ENCODE results near the gene C17orf100. TPM values are rescaled to one million over a fixed set of nuclear protein-coding genes. Genes with fewer than 3 reads are reported as not detected.

The C17orf100 gene
- total RNA-seq, 2 donors from 2014 or later: 0.63 TPM; not detected in 1

DNA sequence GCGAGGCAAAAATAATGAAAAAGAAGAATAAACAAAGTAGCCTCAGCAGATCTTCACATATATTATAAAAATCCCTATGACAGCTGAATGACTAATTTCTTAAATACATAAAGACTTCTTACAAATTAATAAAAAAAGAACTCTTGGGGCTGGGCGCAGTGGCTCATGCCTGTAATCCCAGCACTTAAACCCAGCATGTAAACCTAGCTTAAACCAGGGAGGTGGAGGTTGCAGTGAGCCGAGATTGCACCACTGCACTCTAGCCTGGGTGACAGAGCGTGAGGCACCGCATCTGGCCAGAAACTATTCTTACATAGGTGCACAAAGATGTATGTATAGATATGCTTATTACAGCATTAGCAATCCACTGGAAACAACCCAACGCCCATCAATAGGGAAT is 27.7 kb downstream of the C17orf100 start:
- no peaks in the 10 kb centered on the region for H3K4me1 ChIP-seq
- no peaks in the 10 kb centered on the region for H3K36me3 ChIP-seq
- TF ChIP-seq CTCF (IDR thresholded peaks at IDR 0.05): no peak
- DNase-seq (ENCODE audit: low spot score): no peak
- no peaks in the 10 kb centered on the region for H3K27me3 ChIP-seq
- H3K9me3 ChIP-seq: no peaks in the 10 kb centered on the region
- no peak overlapping the region for H3K27ac ChIP-seq
- no peak overlapping the region for H3K4me3 ChIP-seq

GRCh38 chr17:6681176-6681575 is 29.6 kb downstream of the C17orf100 start:
- DNase-seq (ENCODE audit: low spot score): no peak
- Histone ChIP-seq H3K27ac (no peak overlapping the region), H3K27me3 (no peaks in the 10 kb centered on the region), H3K36me3 (no peaks in the 10 kb centered on the region), H3K4me3 (no peak overlapping the region), H3K9me3 (no peaks in the 10 kb centered on the region), H3K4me1 (no peaks in the 10 kb centered on the region)
- no peak for TF ChIP-seq CTCF (IDR thresholded peaks at IDR 0.05)

GRCh38 chr17:6681671-6682070 is 30.1 kb downstream of the C17orf100 start:
- no peak overlapping the region for H3K27ac ChIP-seq
- TF ChIP-seq CTCF (IDR thresholded peaks at IDR 0.05): no peak
- DNase-seq (ENCODE audit: low spot score): no peak
- no peaks in the 10 kb centered on the region for H3K4me1 ChIP-seq
- H3K27me3 ChIP-seq: no peaks in the 10 kb centered on the region
- no peak overlapping the region for H3K4me3 ChIP-seq
- no peaks in the 10 kb centered on the region for H3K9me3 ChIP-seq
- no peaks in the 10 kb centered on the region for H3K36me3 ChIP-seq

DNA sequence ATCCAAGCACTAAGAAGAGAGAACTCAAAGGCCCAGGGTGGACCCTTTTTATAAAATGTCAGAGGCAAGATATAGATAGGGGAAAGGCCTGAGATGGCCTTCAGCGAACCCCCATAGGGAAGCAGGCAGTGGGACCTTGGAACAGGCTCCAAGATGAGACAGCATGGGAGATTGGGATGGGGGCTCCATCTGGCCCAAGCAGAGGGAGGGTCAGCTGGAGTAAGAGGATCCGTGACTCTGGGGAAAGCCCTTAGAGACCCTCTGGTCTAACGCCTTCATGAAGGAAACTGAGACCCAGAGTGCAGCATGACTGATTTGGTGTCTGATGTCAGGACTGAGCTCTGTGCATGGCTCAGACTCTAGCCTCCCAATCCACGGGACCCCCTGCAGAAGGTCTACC is 30.8 kb downstream of the C17orf100 start:
- Histone ChIP-seq H3K9me3 (no peaks in the 10 kb centered on the region), H3K36me3 (no peaks in the 10 kb centered on the region), H3K4me3 (no peak overlapping the region), H3K4me1 (no peaks in the 10 kb centered on the region), H3K27ac (no peak overlapping the region), H3K27me3 (no peaks in the 10 kb centered on the region)
- no peak for DNase-seq (ENCODE audit: low spot score)
- no peak for TF ChIP-seq CTCF (IDR thresholded peaks at IDR 0.05)

- no peak for TF ChIP-seq CTCF (IDR thresholded peaks at IDR 0.05)
- no peaks in the 10 kb centered on the region for H3K4me1 ChIP-seq
- H3K9me3 ChIP-seq: no peaks in the 10 kb centered on the region
- no peak overlapping the region for H3K4me3 ChIP-seq
- H3K27me3 ChIP-seq: no peaks in the 10 kb centered on the region
- no peaks in the 10 kb centered on the region for H3K36me3 ChIP-seq
- no peak overlapping the region for H3K27ac ChIP-seq
- DNase-seq (ENCODE audit: low spot score): no peak
These were observed 31.6 kb downstream of the C17orf100 start for GRCh38 chr17:6683081-6683684.
